ENCODE results near the gene LRRC52. TPM values are rescaled to one million over a fixed set of nuclear protein-coding genes. Genes with fewer than 3 reads are reported as not detected.
A peak's percentile ranks its signal among the peaks of the same experiment; 100 is the strongest.

Gene LRRC52
- total RNA-seq, 2 donors from 2014 or later: not detected

DNA sequence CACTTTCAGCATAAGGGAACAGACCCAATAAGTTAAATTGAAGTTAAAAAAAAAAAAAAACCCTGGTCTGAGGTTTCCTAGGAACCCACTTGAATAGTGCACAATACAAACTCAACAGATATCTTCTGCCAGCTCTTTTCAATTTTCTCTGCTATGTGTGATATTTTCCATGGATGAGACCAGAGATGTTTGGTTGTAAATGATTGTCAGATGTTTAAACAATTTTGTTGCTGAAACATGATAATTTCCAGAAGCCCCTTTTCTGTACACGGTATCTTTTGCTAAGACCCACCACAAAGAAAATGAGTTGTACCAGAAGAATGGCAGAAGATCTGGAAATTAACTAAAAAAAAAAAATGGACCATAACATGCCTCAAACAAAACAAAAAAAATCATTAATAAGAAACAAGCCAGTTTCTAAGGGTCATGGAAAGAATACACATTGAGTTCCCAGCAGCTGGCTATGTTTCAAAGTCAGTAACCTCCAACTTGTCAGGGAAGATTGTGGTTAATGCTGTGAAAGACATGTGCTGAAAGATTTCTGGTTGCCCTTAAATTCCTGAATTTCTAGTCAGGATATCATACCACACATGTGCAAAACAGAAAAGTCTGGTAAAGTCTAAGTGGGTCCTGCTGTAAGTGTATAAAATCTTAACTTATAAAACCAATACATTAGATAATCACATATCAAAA lies 51.6 kb downstream of the LRRC52 start:
- intact Hi-C loops (cut with DNase I): no loop called here
- Histone ChIP-seq H3K4me1 (no peaks in the 10 kb centered on the region), H3K4me3 (no peak overlapping the region), H3K27ac (no peak overlapping the region), H3K9ac (ENCODE audit: low read depth in 2 of 2, low read length in 2 of 2) (no peak overlapping the region), H3K27me3 (peaks cover 15% of the 10 kb centered on the region), H3K36me3 (no peaks in the 10 kb centered on the region), H3K9me3 (no peaks in the 10 kb centered on the region)
- TF ChIP-seq, protein P1, sequence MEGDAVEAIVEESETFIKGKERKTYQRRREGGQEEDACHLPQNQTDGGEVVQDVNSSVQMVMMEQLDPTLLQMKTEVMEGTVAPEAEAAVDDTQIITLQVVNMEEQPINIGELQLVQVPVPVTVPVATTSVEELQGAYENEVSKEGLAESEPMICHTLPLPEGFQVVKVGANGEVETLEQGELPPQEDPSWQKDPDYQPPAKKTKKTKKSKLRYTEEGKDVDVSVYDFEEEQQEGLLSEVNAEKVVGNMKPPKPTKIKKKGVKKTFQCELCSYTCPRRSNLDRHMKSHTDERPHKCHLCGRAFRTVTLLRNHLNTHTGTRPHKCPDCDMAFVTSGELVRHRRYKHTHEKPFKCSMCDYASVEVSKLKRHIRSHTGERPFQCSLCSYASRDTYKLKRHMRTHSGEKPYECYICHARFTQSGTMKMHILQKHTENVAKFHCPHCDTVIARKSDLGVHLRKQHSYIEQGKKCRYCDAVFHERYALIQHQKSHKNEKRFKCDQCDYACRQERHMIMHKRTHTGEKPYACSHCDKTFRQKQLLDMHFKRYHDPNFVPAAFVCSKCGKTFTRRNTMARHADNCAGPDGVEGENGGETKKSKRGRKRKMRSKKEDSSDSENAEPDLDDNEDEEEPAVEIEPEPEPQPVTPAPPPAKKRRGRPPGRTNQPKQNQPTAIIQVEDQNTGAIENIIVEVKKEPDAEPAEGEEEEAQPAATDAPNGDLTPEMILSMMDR (IDR thresholded peaks at IDR 0.05): no peak
- no peak for DNase-seq

DNA sequence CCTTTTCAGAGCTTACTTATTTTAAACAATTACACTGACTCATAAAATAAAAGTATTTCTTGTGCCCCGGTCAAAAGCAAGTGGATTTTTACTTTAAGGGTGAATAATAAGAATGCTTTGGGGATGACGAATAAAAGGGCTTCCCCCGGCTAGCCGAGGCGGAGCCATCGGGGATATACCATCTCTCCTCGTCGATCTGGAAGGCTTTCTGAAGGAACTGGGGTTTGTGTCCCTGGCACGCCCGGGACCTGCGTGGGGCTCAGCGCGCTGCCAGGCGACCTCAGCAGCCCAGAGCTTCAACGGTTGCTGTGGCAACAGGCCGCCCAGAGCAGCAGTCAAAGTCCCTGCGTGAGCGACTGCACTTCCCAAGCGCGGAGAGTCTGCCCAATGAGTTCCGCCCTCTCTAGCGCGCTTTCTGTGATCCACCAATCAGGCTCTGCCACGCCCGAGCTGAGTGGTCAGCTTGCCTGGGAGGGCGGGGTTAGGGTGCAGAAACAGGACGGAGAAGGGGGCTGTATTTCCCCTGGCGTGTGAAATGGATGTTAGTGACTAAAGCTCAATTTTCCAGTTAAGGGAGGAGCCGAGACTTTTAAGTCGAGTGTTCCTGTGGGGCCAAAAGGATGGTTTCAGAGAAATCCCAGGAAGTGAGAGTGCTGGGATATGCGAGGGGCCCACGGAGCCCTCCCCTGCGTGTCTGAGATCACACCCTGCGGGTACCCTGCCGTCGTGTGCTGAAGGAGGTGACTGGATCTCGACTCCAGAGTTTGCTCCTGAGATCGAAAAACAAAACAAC lies 54.3 kb downstream of the LRRC52 start:
- Histone ChIP-seq H3K27ac (peak overlapping the region; percentile 39), H3K9me3 (no peaks in the 10 kb centered on the region), H3K36me3 (no peaks in the 10 kb centered on the region), H3K9ac (ENCODE audit: low read depth in 2 of 2, low read length in 2 of 2) (peak overlapping the region; percentile 75 to 89), H3K4me3 (peak overlapping the region; percentile 47), H3K27me3 (peaks cover 15% of the 10 kb centered on the region), H3K4me1 (peaks cover 5% of the 10 kb centered on the region)
- intact Hi-C loops (cut with DNase I): no loop called here
- TF ChIP-seq, protein P1 (IDR thresholded peaks at IDR 0.05): no peak
- peak; percentile 97 for DNase-seq

DNA sequence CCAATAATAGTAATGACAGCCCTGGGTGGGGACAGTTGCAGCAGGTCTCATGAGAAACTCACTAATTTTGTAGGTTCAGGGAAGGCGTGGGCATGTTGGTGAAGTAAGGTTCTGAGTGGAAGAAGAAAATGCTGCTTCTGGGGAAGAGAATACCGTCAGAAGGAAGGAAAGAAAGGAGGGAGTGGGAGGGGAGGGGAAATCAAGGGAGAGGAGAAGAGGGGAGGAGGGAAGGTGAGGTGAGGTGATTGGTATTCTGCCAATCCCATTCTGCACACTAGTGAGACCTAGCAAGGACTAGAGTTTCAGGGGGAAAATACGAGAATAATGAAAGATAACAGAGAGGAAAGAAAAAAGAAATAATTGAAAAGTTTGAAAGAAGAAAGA lies 54.9 kb downstream of the LRRC52 start:
- no peaks in the 10 kb centered on the region for H3K9me3 ChIP-seq
- DNase-seq: no peak
- H3K27me3 ChIP-seq: peaks cover 10% of the 10 kb centered on the region
- peak overlapping the region; percentile 39 for H3K27ac ChIP-seq
- peak overlapping the region; percentile 75 to 89 for H3K9ac ChIP-seq (ENCODE audit: low read depth in 2 of 2, low read length in 2 of 2)
- H3K36me3 ChIP-seq: no peaks in the 10 kb centered on the region
- peaks cover 5% of the 10 kb centered on the region for H3K4me1 ChIP-seq
- H3K4me3 ChIP-seq: peak overlapping the region; percentile 47
- intact Hi-C loops (cut with DNase I): no loop called here
- TF ChIP-seq, protein P1 (IDR thresholded peaks at IDR 0.05): no peak

DNA sequence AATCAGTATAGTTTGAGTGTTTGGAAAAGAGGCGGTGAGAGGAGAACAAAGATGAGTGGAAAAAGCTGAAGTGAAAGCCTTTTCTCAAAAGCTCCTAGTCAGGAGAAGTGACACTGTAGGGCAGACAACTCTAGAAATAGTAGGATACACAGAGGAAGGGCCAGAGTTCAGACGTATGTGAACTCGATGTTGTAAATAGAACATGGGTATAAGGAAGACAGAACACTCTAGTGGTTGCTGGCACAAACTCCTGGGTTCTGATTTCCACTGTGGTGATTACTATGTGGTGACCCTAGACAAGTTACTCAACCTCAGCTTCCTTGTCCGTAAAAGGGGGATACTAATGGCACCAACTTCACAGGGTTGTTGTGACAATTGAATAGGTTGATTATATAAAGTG lies 57.0 kb downstream of the LRRC52 start:
- H3K36me3 ChIP-seq: no peaks in the 10 kb centered on the region
- TF ChIP-seq, protein P1 (IDR thresholded peaks at IDR 0.05): no peak
- no peak overlapping the region for H3K4me3 ChIP-seq
- no peak overlapping the region for H3K9ac ChIP-seq (ENCODE audit: low read depth in 2 of 2, low read length in 2 of 2)
- peaks cover 5% of the 10 kb centered on the region for H3K4me1 ChIP-seq
- H3K9me3 ChIP-seq: no peaks in the 10 kb centered on the region
- no peak overlapping the region for H3K27ac ChIP-seq
- H3K27me3 ChIP-seq: no peaks in the 10 kb centered on the region
- intact Hi-C loops (cut with DNase I): no loop called here
- no peak for DNase-seq

DNA sequence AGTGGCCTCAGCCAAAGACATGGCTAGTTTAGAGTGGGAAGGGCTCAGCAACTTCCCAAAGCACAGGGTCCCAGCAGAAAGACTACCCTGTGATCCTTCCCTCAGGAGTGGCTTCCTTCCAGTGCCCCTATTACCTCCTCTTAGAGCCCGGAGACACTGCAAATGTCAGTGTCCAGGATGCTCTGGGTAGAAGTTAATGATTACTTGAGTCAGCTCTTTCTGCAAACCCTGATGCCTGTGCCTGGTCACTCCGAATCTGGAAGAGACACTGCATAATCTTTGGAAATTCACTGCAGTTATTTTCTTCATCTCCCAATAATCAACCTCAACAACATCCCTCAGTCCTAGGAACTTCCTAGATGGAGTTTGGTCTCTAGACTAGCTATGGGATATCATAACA lies 60.0 kb downstream of the LRRC52 start:
- H3K9me3 ChIP-seq: no peaks in the 10 kb centered on the region
- TF ChIP-seq, protein P1 (IDR thresholded peaks at IDR 0.05): no peak
- intact Hi-C loops (cut with DNase I): loop anchor here (2.0 kb wide), 1 partner anchor 311 kb away; no protein-coding TSS in a partner anchor

More for the DNA sequence above, 60.0 kb downstream of the LRRC52 start:
- Histone ChIP-seq H3K36me3 (no peaks in the 10 kb centered on the region), H3K4me1 (peaks cover 5% of the 10 kb centered on the region), H3K4me3 (no peak overlapping the region), H3K27me3 (no peaks in the 10 kb centered on the region), H3K9ac (ENCODE audit: low read depth in 2 of 2, low read length in 2 of 2) (no peak overlapping the region), H3K27ac (no peak overlapping the region)
- DNase-seq: no peak
